Tibial nerve (tissue), 4 donors: ENCODE data around the gene CEP104.
"Not testable (repeated sequence)": the region's sequence is repeated elsewhere in the genome, so short reads cannot be mapped to it uniquely, and the experiment has no call there.

Experiments used
- CTCF ChIP-seq, 5 experiments: fragments of 200-600 bp in 3 of 5; fragments of 450-650 bp in 2 of 5; sonication (generic) in 3 of 5; IDR thresholded peaks; one replicate each; pipeline ENCODE4 v1.5.1; 2016 to 2019; ENCODE audit warnings: antibody characterized with exemption in 5 of 5, mild to moderate bottlenecking in 3 of 5, moderate library complexity in 2 of 5
- EP300 ChIP-seq, 2 donors: sonication (generic); formaldehyde crosslinking; IDR thresholded peaks; one replicate each; pipeline ENCODE4 v1.6.1; 2017; ENCODE audit warnings: antibody characterized with exemption in 2 of 2, mild to moderate bottlenecking in 1 of 2
- POLR2A ChIP-seq, 2 donors: fragments of 450-650 bp; IDR thresholded peaks; one replicate each; pipeline ENCODE4 v1.6.1; 2017; ENCODE audit warnings: antibody characterized with exemption in 2 of 2, mild to moderate bottlenecking in 2 of 2, moderate library complexity in 2 of 2

GRCh38 chr1:3810149-3810761, 46.8 kb downstream of the CEP104 start:
- TF ChIP-seq CTCF, POLR2A, EP300 (IDR thresholded peaks at IDR 0.05): not testable (repeated sequence)
